Chondrocyte (in vitro differentiated cells): ENCODE data around the gene PKM. TPM values are rescaled to one million over a fixed set of nuclear protein-coding genes. Genes with fewer than 3 reads are reported as not detected.

ENCODE experiments used
- DNase-seq: peaks from one replicate; pipeline ENCODE4 v3.0.0; 2021; ENCODE audit warnings: mixed read lengths, low spot score
- H3K27ac Mint-ChIP-seq: one replicate; pipeline ENCODE4 v1.8.0; 2021; ENCODE audit warnings: mild to moderate bottlenecking, moderate library complexity, mixed read lengths; ENCODE audit not compliant: unreplicated experiment
- H3K27me3 Mint-ChIP-seq: 2 replicates; pipeline ENCODE4 v1.8.0; 2021; ENCODE audit warnings: low read depth, mixed read lengths
- H3K36me3 Mint-ChIP-seq: 2 replicates; pipeline ENCODE4 v1.8.0; 2021; ENCODE audit warnings: low read depth, mixed read lengths
- H3K4me1 Mint-ChIP-seq: 2 replicates; pipeline ENCODE4 v1.8.0; 2021; ENCODE audit warnings: low read depth, mild to moderate bottlenecking, mixed read lengths
- H3K4me3 Mint-ChIP-seq: one replicate; pipeline ENCODE4 v1.8.0; 2021; ENCODE audit warnings: mild to moderate bottlenecking, moderate library complexity, mixed read lengths; ENCODE audit not compliant: unreplicated experiment
- H3K9me3 Mint-ChIP-seq: 2 replicates; pipeline ENCODE4 v1.8.0; 2021; ENCODE audit warnings: low read depth, mixed read lengths
- total RNA-seq: library from RNA; stranded (reverse); gene quantifications from 3 replicates; pipeline ENCODE4 v1.2.1, GENCODE V29; 2021
- TF ChIP-seq, protein P1 (sequence below): fragments of 200-600 bp; sonication (generic); IDR thresholded peaks from 2 replicates; pipeline ENCODE4 v1.5.0; 2021; ENCODE audit warnings: antibody characterized with exemption, mild to moderate bottlenecking, moderate library complexity

PKM gene
- total RNA-seq, 1 donor from 2014 or later: 976 TPM

- DNase-seq: no peak
- no peaks in the 10 kb centered on the region for H3K27me3 Mint-ChIP-seq
- TF ChIP-seq, protein P1, sequence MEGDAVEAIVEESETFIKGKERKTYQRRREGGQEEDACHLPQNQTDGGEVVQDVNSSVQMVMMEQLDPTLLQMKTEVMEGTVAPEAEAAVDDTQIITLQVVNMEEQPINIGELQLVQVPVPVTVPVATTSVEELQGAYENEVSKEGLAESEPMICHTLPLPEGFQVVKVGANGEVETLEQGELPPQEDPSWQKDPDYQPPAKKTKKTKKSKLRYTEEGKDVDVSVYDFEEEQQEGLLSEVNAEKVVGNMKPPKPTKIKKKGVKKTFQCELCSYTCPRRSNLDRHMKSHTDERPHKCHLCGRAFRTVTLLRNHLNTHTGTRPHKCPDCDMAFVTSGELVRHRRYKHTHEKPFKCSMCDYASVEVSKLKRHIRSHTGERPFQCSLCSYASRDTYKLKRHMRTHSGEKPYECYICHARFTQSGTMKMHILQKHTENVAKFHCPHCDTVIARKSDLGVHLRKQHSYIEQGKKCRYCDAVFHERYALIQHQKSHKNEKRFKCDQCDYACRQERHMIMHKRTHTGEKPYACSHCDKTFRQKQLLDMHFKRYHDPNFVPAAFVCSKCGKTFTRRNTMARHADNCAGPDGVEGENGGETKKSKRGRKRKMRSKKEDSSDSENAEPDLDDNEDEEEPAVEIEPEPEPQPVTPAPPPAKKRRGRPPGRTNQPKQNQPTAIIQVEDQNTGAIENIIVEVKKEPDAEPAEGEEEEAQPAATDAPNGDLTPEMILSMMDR: no peak
- H3K36me3 Mint-ChIP-seq: no peaks in the 10 kb centered on the region
- peak overlapping the region; percentile 80 for H3K27ac Mint-ChIP-seq
- H3K4me3 Mint-ChIP-seq: peak overlapping the region; percentile 71
- peaks cover 12% of the 10 kb centered on the region for H3K4me1 Mint-ChIP-seq
- no peaks in the 10 kb centered on the region for H3K9me3 Mint-ChIP-seq
These were observed 75.9 kb downstream of the PKM start for GRCh38 chr15:72155003-72155621.

DNA sequence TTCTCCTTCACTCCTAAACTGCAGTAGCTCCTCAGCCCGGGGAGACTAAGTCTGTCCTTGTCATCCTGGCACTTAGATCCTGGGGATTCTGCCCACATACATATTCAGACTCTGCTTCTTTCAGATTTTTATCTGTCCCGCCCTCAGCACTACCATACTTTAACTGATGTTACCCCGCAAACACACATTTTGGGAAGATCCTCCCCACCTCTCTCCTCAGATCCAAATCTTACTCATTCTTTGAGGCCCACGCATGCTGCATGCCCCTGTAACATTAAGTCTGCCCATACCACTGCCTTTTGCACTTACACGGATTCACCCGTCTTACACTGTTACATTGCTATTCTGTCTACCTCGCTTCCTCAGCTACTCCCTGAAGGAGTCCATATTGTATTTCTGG, 76.7 kb downstream of the PKM start:
- no peak overlapping the region for H3K27ac Mint-ChIP-seq
- DNase-seq: no peak
- TF ChIP-seq, protein P1: no peak
- H3K4me1 Mint-ChIP-seq: peaks cover 12% of the 10 kb centered on the region
- no peaks in the 10 kb centered on the region for H3K27me3 Mint-ChIP-seq
- no peaks in the 10 kb centered on the region for H3K36me3 Mint-ChIP-seq
- no peak overlapping the region for H3K4me3 Mint-ChIP-seq
- H3K9me3 Mint-ChIP-seq: no peaks in the 10 kb centered on the region

DNA sequence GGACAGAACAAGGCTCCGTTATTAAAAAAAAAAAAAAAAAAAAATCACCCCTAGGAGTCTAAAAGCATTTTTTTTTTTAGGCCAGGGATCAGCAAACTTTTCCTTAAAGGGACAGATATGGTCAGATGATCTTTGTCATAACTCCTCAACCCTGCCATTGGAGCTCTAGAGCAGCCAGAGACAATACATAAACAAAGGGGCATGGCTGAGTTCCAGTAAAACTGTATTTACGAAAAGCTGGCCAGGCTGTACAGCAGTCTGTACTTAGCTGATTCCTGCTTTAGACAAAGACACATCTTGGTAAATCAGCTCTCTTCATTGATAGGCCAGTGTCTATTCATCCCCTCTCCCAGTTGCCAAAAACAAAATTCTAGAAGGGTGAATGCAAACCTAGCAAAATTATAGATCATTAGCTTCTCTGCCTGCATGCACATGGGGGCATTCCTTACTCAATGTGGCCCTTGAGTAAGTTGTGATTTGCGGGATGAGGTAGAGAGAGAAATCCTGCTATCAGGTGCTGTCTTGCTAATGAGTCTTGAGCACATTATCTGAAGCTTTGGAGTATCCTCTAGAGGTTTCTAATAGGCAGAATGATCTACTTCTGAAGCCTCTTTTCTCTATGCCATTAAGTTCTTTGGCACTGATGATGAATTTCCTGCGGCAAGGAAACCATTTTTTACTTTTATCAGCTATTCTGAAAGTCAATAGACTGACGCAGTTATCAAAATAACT, 77.6 kb downstream of the PKM start:
- DNase-seq: no peak
- Mint-ChIP-seq H3K4me1 (peaks cover 12% of the 10 kb centered on the region), H3K36me3 (no peaks in the 10 kb centered on the region), H3K4me3 (no peak overlapping the region), H3K27me3 (no peaks in the 10 kb centered on the region), H3K27ac (no peak overlapping the region), H3K9me3 (no peaks in the 10 kb centered on the region)
- TF ChIP-seq, protein P1: no peak

Other genes starting within 250 kb of the PKM start
- gene MYO9A, start 113.0 kb downstream of the PKM start, total RNA-seq: 41.8 to 46.0 TPM (median 42.0 TPM) in 3 replicates
- 2.9 to 4.0 TPM (median 3.0 TPM) in 3 replicates for gene SENP8, start 112.8 kb downstream of the PKM start, total RNA-seq
- 0.32 to 0.77 TPM (median 0.65 TPM) in 3 replicates for gene GRAMD2A, start 33.4 kb downstream of the PKM start, total RNA-seq
- gene PARP6, start 41.4 kb upstream of the PKM start, total RNA-seq: 72.4 to 73.1 TPM (median 72.5 TPM) in 3 replicates
- gene CELF6, start 89.0 kb upstream of the PKM start, total RNA-seq: 0.42 to 1.3 TPM in 2 of 3 replicates, not detected in the other
- 194 to 221 TPM (median 199 TPM) in 3 replicates for gene HEXA, start 144.8 kb upstream of the PKM start, total RNA-seq
- gene TMEM202, start 167.1 kb upstream of the PKM start, total RNA-seq: not detected in 3 replicates
- 150 to 169 TPM (median 164 TPM) in 3 replicates for gene ARIH1, start 243.1 kb upstream of the PKM start, total RNA-seq